Cardiac muscle cell (in vitro differentiated cells and primary cell): ENCODE results near the gene OR52E1. TPM values are rescaled to one million over a fixed set of nuclear protein-coding genes. Genes with fewer than 3 reads are reported as not detected.

Source experiments
- DNase-seq, 2 donors: peaks; one replicate each; pipeline versions ENCODE4 v3.0.0 to v3.0.0-alpha.2; 2010 to 2017; ENCODE audit warnings: low read depth in 1 of 2, low spot score in 1 of 2
- H3K27ac ChIP-seq: fragments of 200-600 bp; sonication (generic); 2 replicates; pipeline ENCODE4 v1.5.1; 2016
- H3K27me3 ChIP-seq: fragments of 200-600 bp; sonication (generic); 2 replicates; pipeline ENCODE4 v1.6.0; 2016; ENCODE audit warnings: control low read depth
- H3K36me3 ChIP-seq: fragments of 200-600 bp; sonication (generic); 2 replicates; pipeline ENCODE4 v1.5.1; 2016; ENCODE audit warnings: control low read depth
- H3K4me1 ChIP-seq: fragments of 200-600 bp; sonication (generic); 2 replicates; pipeline ENCODE4 v1.8.1; 2017; ENCODE audit warnings: low read depth, mild to moderate bottlenecking, mixed run types
- H3K4me3 ChIP-seq: fragments of 200-600 bp; sonication (generic); 2 replicates; pipeline ENCODE4 v1.5.1; 2016; ENCODE audit warnings: mild to moderate bottlenecking
- H3K9me3 ChIP-seq: fragments of 200-600 bp; sonication (generic); 2 replicates; pipeline ENCODE4 v1.5.1; 2017; ENCODE audit warnings: low read depth, mild to moderate bottlenecking, control low read depth
- CTCF ChIP-seq: IDR thresholded peaks from 2 replicates; pipeline ENCODE4 v1.5.1; 2012; ENCODE audit warnings: low read depth, mild to moderate bottlenecking, low read length
- polyA plus RNA-seq: library from polyadenylated mRNA; unstranded; fragments of >200 nt; fragmentation: Nextera tagmentation; extraction: Ambion mirVana; gene quantifications from 2 replicates; pipeline ENCODE4 v1.2.1, GENCODE V29; 2016
- total RNA-seq: library from RNA; depleted of rRNA; stranded (reverse); fragments of >200 nt; gene quantifications from 2 replicates; pipeline ENCODE4 v1.2.3, GENCODE V29; 2016

The OR52E1 gene
- total and polyA plus RNA-seq, 2 experiments from 2014 or later, result not detected

- no peak overlapping the region for H3K4me3 ChIP-seq
- H3K27ac ChIP-seq, result no peak overlapping the region
- no peak for TF ChIP-seq CTCF
- H3K36me3 ChIP-seq, result no peaks in the 10 kb centered on the region
- H3K9me3 ChIP-seq, result no peaks in the 10 kb centered on the region
- H3K4me1 ChIP-seq, result no peaks in the 10 kb centered on the region
- no peak for DNase-seq
- no peaks in the 10 kb centered on the region for H3K27me3 ChIP-seq
Observed at GRCh38 chr11:5092821-5093585, 23.6 kb downstream of the OR52E1 start.

- no peaks in the 10 kb centered on the region for H3K9me3 ChIP-seq
- no peak for TF ChIP-seq CTCF
- no peak for DNase-seq
- H3K27ac ChIP-seq, result no peak overlapping the region
- no peaks in the 10 kb centered on the region for H3K4me1 ChIP-seq
- H3K36me3 ChIP-seq, result no peaks in the 10 kb centered on the region
- H3K4me3 ChIP-seq, result no peak overlapping the region
- H3K27me3 ChIP-seq, result no peaks in the 10 kb centered on the region
Observed at GRCh38 chr11:5096011-5096410, 26.6 kb downstream of the OR52E1 start.

GRCh38 chr11:5102246-5102645, 32.9 kb downstream of the OR52E1 start:
- Histone ChIP-seq H3K27ac (no peak overlapping the region), H3K27me3 (no peaks in the 10 kb centered on the region), H3K4me3 (no peak overlapping the region), H3K36me3 (no peaks in the 10 kb centered on the region), H3K4me1 (no peaks in the 10 kb centered on the region), H3K9me3 (no peaks in the 10 kb centered on the region)
- TF ChIP-seq CTCF, result no peak
- no peak for DNase-seq

GRCh38 chr11:5103066-5103465, 33.7 kb downstream of the OR52E1 start:
- H3K4me3 ChIP-seq, result no peak overlapping the region
- no peak for TF ChIP-seq CTCF
- no peak overlapping the region for H3K27ac ChIP-seq
- no peaks in the 10 kb centered on the region for H3K4me1 ChIP-seq
- DNase-seq, result no peak
- no peaks in the 10 kb centered on the region for H3K9me3 ChIP-seq
- no peaks in the 10 kb centered on the region for H3K27me3 ChIP-seq
- H3K36me3 ChIP-seq, result no peaks in the 10 kb centered on the region

GRCh38 chr11:5107285-5107684, 37.9 kb downstream of the OR52E1 start:
- no peak for DNase-seq
- Histone ChIP-seq H3K36me3 (no peaks in the 10 kb centered on the region), H3K4me1 (no peaks in the 10 kb centered on the region), H3K27ac (no peak overlapping the region), H3K9me3 (no peaks in the 10 kb centered on the region), H3K4me3 (no peak overlapping the region), H3K27me3 (no peaks in the 10 kb centered on the region)
- no peak for TF ChIP-seq CTCF

GRCh38 chr11:5115339-5115738, 46.0 kb downstream of the OR52E1 start:
- H3K36me3 ChIP-seq, result no peaks in the 10 kb centered on the region
- no peak overlapping the region for H3K4me3 ChIP-seq
- no peaks in the 10 kb centered on the region for H3K27me3 ChIP-seq
- H3K4me1 ChIP-seq, result no peaks in the 10 kb centered on the region
- H3K27ac ChIP-seq, result no peak overlapping the region
- no peaks in the 10 kb centered on the region for H3K9me3 ChIP-seq
- no peak for DNase-seq
- TF ChIP-seq CTCF, result no peak
